MM.1S (cell line): ENCODE measurements around the gene CTNNBIP1.

Source experiments
- DNase-seq: peaks from one replicate; pipeline ENCODE4 v3.0.0-alpha.2; 2015
- H2AFZ ChIP-seq: fragments of 300-600 bp; sonication (generic); 2 replicates; pipeline ENCODE4 v1.6.0; 2016; ENCODE audit warnings: antibody characterized with exemption, low read length
- H3F3A ChIP-seq: fragments of 300-600 bp; sonication (generic); 2 replicates; pipeline ENCODE4 v1.6.1; 2016; ENCODE audit warnings: mild to moderate bottlenecking, antibody characterized with exemption, low read length, moderate library complexity, mixed read lengths; ENCODE audit not compliant: insufficient read depth
- H3K27ac ChIP-seq: fragments of 300-600 bp; sonication (generic); 2 replicates; pipeline ENCODE4 v1.5.1; 2016; ENCODE audit warnings: mild to moderate bottlenecking, low read length
- H3K27me3 ChIP-seq: fragments of 300-600 bp; sonication (generic); replicated peaks from 2 replicates; pipeline ENCODE4 v1.6.0; 2016; ENCODE audit warnings: low read length; ENCODE audit not compliant: insufficient read depth
- H3K36me3 ChIP-seq: fragments of 300-600 bp; sonication (generic); replicated peaks from 2 replicates; pipeline ENCODE4 v1.6.1; 2016; ENCODE audit warnings: mild to moderate bottlenecking, low read length, mixed read lengths; ENCODE audit not compliant: insufficient read depth
- H3K4me1 ChIP-seq: fragments of 300-600 bp; sonication (generic); 2 replicates; pipeline ENCODE4 v1.6.1; 2016; ENCODE audit warnings: low read length, mixed read lengths
- H3K4me2 ChIP-seq: fragments of 300-600 bp; sonication (generic); 2 replicates; pipeline ENCODE4 v1.6.0; 2016; ENCODE audit warnings: low read depth, low read length
- H3K4me3 ChIP-seq: fragments of 300-600 bp; sonication (generic); 2 replicates; pipeline ENCODE4 v1.5.1; 2016; ENCODE audit warnings: low read length, mixed read lengths
- H3K79me2 ChIP-seq: fragments of 300-600 bp; sonication (generic); 2 replicates; pipeline ENCODE4 v1.6.1; 2016; ENCODE audit warnings: mixed run types, low read length, mixed read lengths
- H3K9ac ChIP-seq: fragments of 300-600 bp; sonication (generic); 2 replicates; pipeline ENCODE4 v1.6.1; 2016; ENCODE audit warnings: low read length, mixed read lengths
- H3K9me2 ChIP-seq: fragments of 300-600 bp; sonication (generic); replicated peaks from 2 replicates; pipeline ENCODE4 v1.6.1; 2016; ENCODE audit warnings: mild to moderate bottlenecking, low read length, mixed read lengths; ENCODE audit not compliant: insufficient read depth
- H3K9me3 ChIP-seq: fragments of 300-600 bp; sonication (generic); replicated peaks from 2 replicates; pipeline ENCODE4 v1.6.1; 2016; ENCODE audit warnings: mild to moderate bottlenecking, low read length, mixed read lengths; ENCODE audit not compliant: insufficient read depth
- H4K20me1 ChIP-seq: fragments of 300-600 bp; sonication (generic); 2 replicates; pipeline ENCODE4 v1.6.1; 2016; ENCODE audit warnings: mild to moderate bottlenecking, low read length, moderate library complexity, mixed read lengths; ENCODE audit not compliant: insufficient read depth
- EZH2 ChIP-seq: fragments of 300-600 bp; sonication (generic); optimal IDR thresholded peaks from 2 replicates; pipeline ENCODE3; 2017; ENCODE audit warnings: low read depth, mild to moderate bottlenecking, antibody characterized with exemption, low read length, mixed read lengths
- EZH2phosphoT487 ChIP-seq: fragments of 300-600 bp; sonication (generic); IDR thresholded peaks from 2 replicates; pipeline ENCODE4 v1.6.1; 2018; ENCODE audit warnings: antibody characterized with exemption, low read length
- TF ChIP-seq, protein P1 (sequence below): fragments of 300-600 bp; sonication (generic); IDR thresholded peaks from 2 replicates; pipeline ENCODE4 v1.5.1; 2016; ENCODE audit warnings: antibody characterized with exemption, low read length, mixed read lengths

Gene CTNNBIP1

DNA sequence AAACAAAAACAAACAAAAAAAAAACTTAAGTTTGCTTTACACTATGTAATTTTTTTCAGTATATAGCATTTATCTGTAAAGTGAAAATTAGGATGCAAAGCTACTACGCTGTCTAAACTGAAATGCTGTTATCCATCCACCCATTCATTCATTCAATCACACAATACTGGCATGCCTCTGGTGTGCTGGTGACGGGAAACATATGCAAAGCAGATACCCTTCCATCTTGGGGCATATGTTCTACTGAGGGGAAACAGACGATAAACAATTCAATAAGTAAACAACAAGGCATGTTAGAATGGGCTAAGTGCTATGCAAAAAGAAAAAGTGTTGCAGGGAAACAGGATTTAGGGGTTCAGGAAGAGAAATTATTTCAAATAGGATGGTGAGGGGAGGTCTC is 89.5 kb downstream of the CTNNBIP1 start:
- TF ChIP-seq, protein P1, sequence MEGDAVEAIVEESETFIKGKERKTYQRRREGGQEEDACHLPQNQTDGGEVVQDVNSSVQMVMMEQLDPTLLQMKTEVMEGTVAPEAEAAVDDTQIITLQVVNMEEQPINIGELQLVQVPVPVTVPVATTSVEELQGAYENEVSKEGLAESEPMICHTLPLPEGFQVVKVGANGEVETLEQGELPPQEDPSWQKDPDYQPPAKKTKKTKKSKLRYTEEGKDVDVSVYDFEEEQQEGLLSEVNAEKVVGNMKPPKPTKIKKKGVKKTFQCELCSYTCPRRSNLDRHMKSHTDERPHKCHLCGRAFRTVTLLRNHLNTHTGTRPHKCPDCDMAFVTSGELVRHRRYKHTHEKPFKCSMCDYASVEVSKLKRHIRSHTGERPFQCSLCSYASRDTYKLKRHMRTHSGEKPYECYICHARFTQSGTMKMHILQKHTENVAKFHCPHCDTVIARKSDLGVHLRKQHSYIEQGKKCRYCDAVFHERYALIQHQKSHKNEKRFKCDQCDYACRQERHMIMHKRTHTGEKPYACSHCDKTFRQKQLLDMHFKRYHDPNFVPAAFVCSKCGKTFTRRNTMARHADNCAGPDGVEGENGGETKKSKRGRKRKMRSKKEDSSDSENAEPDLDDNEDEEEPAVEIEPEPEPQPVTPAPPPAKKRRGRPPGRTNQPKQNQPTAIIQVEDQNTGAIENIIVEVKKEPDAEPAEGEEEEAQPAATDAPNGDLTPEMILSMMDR, result no peak
- H3K9ac ChIP-seq, result no peak overlapping the region

DNA sequence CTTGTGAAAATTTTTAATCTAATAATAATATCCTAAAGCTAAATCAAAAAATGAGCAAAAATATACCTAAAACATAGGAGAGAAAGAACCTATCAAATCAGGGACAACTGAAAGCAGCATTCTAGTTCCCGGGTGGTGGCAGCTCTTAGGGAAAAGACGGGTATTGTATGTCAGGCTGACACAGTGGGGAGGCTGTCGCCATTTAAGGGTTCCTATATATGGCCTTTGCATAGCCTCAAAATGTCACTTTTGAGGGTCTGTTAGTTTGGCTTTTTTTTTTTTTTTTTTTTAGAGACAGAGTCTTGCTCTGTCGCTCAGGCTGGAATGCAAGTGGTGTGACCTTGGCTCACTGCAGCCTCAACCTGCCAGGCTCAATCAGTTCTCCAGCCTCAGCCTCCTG is 92.3 kb downstream of the CTNNBIP1 start:
- H3K36me3 ChIP-seq, result no peaks in the 10 kb centered on the region
- 0 out of 2 replicates have a peak, but pooled peaks cover 4% of the 10 kb centered on the region for H4K20me1 ChIP-seq
- no peaks in the 10 kb centered on the region for H3F3A ChIP-seq
- H3K27me3 ChIP-seq, result no peaks in the 10 kb centered on the region
- no peak overlapping the region for H3K4me2 ChIP-seq
- no peaks in the 10 kb centered on the region for H3K9me3 ChIP-seq
- H3K79me2 ChIP-seq, result peaks cover 93% of the 10 kb centered on the region
- H3K4me1 ChIP-seq, result peaks cover 10% of the 10 kb centered on the region
- TF ChIP-seq, protein P1, result no peak
- TF ChIP-seq EZH2 (no peak), EZH2phosphoT487 (no peak)
- no peaks in the 10 kb centered on the region for H3K9me2 ChIP-seq
- DNase-seq, result no peak
- H2AFZ ChIP-seq, result no peak overlapping the region
- H3K27ac ChIP-seq, result no peak overlapping the region
- no peak overlapping the region for H3K9ac ChIP-seq
- H3K4me3 ChIP-seq, result no peak overlapping the region

More for the DNA sequence above, 89.5 kb downstream of the CTNNBIP1 start:
- Histone ChIP-seq H3K9me3 (no peaks in the 10 kb centered on the region), H3K27me3 (no peaks in the 10 kb centered on the region), H3K79me2 (peaks cover 71% of the 10 kb centered on the region), H3F3A (peaks cover 14% of the 10 kb centered on the region), H3K27ac (no peak overlapping the region), H3K36me3 (no peaks in the 10 kb centered on the region), H4K20me1 (0 out of 2 replicates have a peak, but pooled peaks cover 4% of the 10 kb centered on the region), H3K4me2 (no peak overlapping the region), H2AFZ (no peak overlapping the region), H3K4me1 (peaks cover 24% of the 10 kb centered on the region), H3K9me2 (no peaks in the 10 kb centered on the region), H3K4me3 (no peak overlapping the region)
- no peak for DNase-seq

DNA sequence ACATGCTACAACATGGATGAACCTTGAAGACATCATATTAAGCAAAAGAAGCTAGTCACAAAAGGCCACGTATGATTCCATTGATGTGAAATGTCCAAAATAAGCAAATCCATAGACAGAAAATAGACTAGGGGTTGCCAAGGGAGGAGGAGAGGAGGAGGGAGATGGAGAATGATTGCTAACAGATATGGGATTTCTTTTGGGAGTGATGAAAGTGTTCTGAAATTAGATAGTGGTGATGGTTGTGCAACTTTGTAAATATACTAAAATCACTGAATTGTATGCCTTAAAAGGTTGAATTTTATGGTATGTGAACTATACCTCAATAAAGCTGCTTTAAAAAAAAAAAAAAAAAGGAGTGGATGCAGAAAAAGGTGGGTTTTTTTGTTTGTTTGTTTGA is 93.9 kb downstream of the CTNNBIP1 start:
- H3K27me3 ChIP-seq, result no peaks in the 10 kb centered on the region
- H3K79me2 ChIP-seq, result peaks cover 93% of the 10 kb centered on the region
- H2AFZ ChIP-seq, result no peak overlapping the region
- no peak overlapping the region for H3K4me3 ChIP-seq
- no peak overlapping the region for H3K9ac ChIP-seq
- no peaks in the 10 kb centered on the region for H3F3A ChIP-seq
- TF ChIP-seq, protein P1, result no peak
- TF ChIP-seq EZH2 (no peak), EZH2phosphoT487 (no peak)
- no peaks in the 10 kb centered on the region for H3K4me1 ChIP-seq
- H3K9me3 ChIP-seq, result no peaks in the 10 kb centered on the region
- H3K9me2 ChIP-seq, result no peaks in the 10 kb centered on the region
- H4K20me1 ChIP-seq, result 0 out of 2 replicates have a peak, but pooled peaks cover 4% of the 10 kb centered on the region
- no peaks in the 10 kb centered on the region for H3K36me3 ChIP-seq
- H3K27ac ChIP-seq, result no peak overlapping the region
- H3K4me2 ChIP-seq, result no peak overlapping the region
- DNase-seq, result no peak
